Measurements from ENCODE around the gene CST7.

The CST7 gene, protein sequence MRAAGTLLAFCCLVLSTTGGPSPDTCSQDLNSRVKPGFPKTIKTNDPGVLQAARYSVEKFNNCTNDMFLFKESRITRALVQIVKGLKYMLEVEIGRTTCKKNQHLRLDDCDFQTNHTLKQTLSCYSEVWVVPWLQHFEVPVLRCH

DNA sequence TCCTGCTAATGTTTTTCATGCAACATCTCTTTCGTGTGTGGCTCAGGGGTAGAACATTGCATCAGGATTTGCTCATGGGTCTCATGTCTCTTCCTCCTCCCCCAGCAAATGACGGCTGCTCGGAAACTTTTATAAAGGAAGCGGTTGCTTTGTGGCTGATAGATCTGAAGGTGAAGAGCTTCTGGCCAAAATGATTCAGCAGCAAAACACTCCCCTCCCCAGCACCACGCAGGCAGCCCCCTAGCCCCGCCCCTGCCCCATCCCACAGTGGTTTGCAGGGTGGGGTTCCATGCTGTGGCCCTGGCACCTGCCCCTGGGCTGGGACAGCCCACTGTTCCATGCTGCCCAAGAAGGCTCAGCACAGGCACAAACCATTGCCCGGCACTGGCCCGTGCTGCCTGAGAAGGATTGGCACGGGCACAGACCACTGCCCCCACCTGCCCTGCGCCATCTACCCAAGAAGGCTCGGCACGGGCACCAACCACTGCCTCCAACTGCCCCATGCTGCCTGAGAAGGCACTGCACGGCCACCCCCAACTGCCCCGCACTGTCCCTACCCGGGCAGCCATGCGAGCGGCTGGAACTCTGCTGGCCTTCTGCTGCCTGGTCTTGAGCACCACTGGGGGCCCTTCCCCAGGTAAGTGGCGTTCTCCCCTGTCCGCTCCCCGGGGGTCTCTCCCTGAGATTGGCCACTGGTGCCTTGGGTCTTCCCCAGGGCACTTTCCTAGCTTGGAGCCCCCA lies at the start of gene CST7:
TSS of gene CST7 (plus strand) at position 331 of the 741 bp plus-strand sequence. CDS start at position 568, 237 bp downstream.
- POLR2A ChIA-PET: no interaction called here
- CTCF ChIA-PET: interaction anchor here (1.3 to 2.6 kb wide), 3 partner anchors 12 to 18 kb away, joined by 3 to 5 read pairs (median 3); no protein-coding TSS in a partner anchor
- TF ChIP-seq, protein P1, sequence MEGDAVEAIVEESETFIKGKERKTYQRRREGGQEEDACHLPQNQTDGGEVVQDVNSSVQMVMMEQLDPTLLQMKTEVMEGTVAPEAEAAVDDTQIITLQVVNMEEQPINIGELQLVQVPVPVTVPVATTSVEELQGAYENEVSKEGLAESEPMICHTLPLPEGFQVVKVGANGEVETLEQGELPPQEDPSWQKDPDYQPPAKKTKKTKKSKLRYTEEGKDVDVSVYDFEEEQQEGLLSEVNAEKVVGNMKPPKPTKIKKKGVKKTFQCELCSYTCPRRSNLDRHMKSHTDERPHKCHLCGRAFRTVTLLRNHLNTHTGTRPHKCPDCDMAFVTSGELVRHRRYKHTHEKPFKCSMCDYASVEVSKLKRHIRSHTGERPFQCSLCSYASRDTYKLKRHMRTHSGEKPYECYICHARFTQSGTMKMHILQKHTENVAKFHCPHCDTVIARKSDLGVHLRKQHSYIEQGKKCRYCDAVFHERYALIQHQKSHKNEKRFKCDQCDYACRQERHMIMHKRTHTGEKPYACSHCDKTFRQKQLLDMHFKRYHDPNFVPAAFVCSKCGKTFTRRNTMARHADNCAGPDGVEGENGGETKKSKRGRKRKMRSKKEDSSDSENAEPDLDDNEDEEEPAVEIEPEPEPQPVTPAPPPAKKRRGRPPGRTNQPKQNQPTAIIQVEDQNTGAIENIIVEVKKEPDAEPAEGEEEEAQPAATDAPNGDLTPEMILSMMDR (IDR thresholded peaks at IDR 0.05; ENCODE audit: control extremely low read depth, extremely low read depth, low read depth, missing control alignments): no peak
- DNase-seq (ENCODE audit: extremely low spot score): peak; percentile 59

DNA sequence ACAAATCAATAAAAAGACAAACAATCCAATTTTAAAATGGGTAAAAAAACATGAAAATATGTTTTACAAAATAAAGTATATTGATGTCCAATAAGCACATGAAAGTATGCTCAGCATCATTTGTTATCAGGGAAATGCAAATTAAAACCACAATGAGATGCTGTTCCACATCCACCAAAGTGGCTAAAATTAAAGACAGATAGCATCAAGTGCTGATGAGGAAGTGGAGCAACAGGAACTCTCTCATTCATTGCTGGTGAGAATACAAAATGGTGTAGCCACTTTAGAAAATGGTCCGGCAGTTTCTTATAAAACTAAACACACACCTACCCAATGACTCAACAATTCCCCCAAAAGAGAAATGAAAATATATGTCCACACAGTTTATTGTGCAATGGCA lies 42.3 kb upstream of the CST7 start:
- DNase-seq (ENCODE audit: extremely low spot score): no peak
- ChIA-PET POLR2A (no interaction called here), CTCF (no interaction called here)
- TF ChIP-seq, protein P1 (IDR thresholded peaks at IDR 0.05; ENCODE audit: control extremely low read depth, extremely low read depth, low read depth, missing control alignments): no peak

DNA sequence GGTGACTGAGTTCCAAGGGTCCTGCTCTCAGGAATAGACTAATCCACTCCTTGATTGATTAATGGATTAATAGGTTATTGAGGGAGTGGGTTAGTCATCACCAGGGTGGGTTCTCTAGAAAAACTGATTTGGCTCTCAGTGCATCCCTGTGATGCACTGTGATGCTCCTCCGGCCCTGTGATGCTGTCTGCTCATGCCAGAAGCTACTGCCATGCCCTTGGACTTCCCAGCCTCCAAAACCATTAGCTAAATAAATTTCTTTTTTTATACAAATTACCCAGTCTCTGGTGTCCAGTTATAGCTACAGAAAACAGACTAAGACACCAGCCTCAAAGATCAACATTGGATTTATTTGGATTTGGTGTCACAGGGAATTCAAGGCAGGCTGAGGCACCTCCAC lies 40.4 kb upstream of the CST7 start:
- no peak for DNase-seq (ENCODE audit: extremely low spot score)
- POLR2A ChIA-PET: no interaction called here
- CTCF ChIA-PET: no interaction called here
- TF ChIP-seq, protein P1 (IDR thresholded peaks at IDR 0.05; ENCODE audit: control extremely low read depth, extremely low read depth, low read depth, missing control alignments): no peak

DNA sequence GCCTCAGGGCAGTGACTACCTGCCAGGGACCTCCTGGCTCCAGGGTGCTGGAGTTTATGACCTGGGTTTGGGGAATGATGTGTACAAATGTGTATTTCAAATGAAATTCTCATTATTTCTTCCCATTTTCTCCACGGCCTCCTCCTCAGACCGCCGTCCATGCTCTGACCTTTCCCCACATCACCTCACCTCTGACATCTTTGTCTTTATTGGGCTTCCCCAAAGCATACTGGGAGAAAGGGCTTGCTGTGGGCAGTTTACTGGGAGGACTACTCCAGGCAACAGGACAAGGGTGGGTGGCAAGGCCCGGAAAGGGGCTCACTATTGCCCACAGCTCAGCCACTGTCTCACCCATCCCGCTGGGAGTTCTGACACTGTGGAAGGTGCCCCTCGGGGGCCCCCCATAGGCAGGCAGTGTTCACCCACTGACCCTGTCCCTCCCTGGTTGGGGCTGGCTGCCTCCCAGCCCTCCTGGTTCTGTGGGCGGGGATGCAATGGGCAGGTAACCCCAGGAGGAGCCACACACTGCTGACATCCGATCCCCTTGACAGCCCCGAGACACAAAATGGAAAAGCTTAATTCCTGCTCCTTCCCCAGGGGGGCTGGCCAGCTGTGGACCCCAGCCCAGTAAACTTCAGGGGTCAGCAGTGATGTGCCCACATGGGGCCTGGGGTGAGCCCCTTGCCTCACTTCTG lies 39.8 kb upstream of the CST7 start:
- ChIA-PET POLR2A (no interaction called here), CTCF (no interaction called here)
- TF ChIP-seq, protein P1 (IDR thresholded peaks at IDR 0.05; ENCODE audit: control extremely low read depth, extremely low read depth, low read depth, missing control alignments): no peak
- DNase-seq (ENCODE audit: extremely low spot score): peak; percentile 15

DNA sequence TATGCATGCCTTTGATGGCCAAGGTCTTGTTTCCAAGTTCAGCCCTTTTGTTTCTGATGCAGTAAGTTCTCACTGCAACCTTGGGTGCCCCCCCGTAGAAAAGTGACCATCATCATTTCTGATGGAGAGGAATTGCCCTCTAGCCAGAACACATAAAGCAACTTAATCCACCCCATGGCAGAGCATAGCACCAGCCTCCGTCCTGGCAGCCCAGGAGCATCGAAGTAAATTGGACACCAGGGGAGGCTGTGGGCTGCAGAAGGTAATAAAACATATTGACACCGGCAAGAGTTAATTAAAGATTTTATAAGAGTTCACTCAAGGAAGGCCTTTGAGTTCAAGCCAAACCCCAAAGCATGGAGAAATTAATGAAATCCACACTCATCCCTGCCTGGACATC lies 39.2 kb upstream of the CST7 start:
- TF ChIP-seq, protein P1 (IDR thresholded peaks at IDR 0.05; ENCODE audit: control extremely low read depth, extremely low read depth, low read depth, missing control alignments): no peak
- ChIA-PET POLR2A (no interaction called here), CTCF (no interaction called here)
- DNase-seq (ENCODE audit: extremely low spot score): peak; percentile 6

DNA sequence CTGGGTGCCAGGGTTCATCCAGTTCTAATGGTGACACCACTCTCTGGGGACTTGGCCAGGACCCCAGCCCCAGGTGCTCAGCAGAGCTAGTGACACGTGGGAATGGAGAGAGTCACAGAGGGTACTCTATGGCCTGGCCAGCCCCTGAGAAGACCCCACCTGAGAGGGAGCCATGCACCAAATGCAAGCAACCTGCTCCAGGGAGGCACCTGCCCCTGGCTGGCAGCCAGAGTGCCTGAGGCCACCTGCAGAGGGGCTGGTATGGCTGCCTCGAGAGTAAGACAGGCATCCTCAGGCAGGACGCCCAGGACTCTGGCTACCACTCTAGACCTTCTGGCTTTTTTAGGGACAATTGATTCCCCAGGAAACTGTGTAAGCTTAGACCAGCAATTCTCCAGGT lies 38.6 kb upstream of the CST7 start:
- POLR2A ChIA-PET: no interaction called here
- CTCF ChIA-PET: interaction anchor here (0.9 to 1.3 kb wide), 2 partner anchors 13 to 14 kb away, joined by 3 to 4 read pairs; no protein-coding TSS in a partner anchor
- peak; percentile 9 for DNase-seq (ENCODE audit: extremely low spot score)
- TF ChIP-seq, protein P1 (IDR thresholded peaks at IDR 0.05; ENCODE audit: control extremely low read depth, extremely low read depth, low read depth, missing control alignments): no peak
